GM12878 (cell line): ENCODE data around the gene RPL38. TPM values are rescaled to one million over a fixed set of nuclear protein-coding genes. Genes with fewer than 3 reads are reported as not detected.

ENCODE experiments used
- ATF3 ChIP-seq: IDR thresholded peaks from 2 replicates; pipeline ENCODE4 v1.6.1; 2011; ENCODE audit warnings: low read depth, mild to moderate bottlenecking, low read length, moderate library complexity, borderline replicate concordance; ENCODE audit errors: extremely low read depth
- BCL11A ChIP-seq: IDR thresholded peaks from 2 replicates; pipeline ENCODE4 v1.6.1; 2011; ENCODE audit warnings: low read depth, low read length
- CREB1 ChIP-seq: IDR thresholded peaks from 2 replicates; pipeline ENCODE4 v1.6.1; 2012; ENCODE audit warnings: low read depth, mild to moderate bottlenecking, inconsistent platforms
- EED ChIP-seq: sonication (generic); IDR thresholded peaks from 2 replicates; pipeline ENCODE4 v1.6.1; 2016; ENCODE audit warnings: antibody characterized with exemption, low read depth
- EP300 ChIP-seq, 2 experiments: fragments of 150-350 bp in 1 of 2; IDR thresholded peaks; 2 replicates each; pipeline ENCODE4 v1.6.1; 2011 to 2012; ENCODE audit warnings: low read depth in 2 of 2, low read length in 2 of 2, borderline replicate concordance in 1 of 2, improper control_type of control experiment in 1 of 2, inconsistent platforms in 1 of 2; ENCODE audit not compliant: control insufficient read depth in 1 of 2
- ETV6 ChIP-seq, 2 experiments: fragments of 450-650 bp in 1 of 2; IDR thresholded peaks in 1 of 2; conservative IDR thresholded peaks in 1 of 2; 2 replicates each; pipeline ENCODE4 v1.6.1; 2014; ENCODE audit warnings: antibody characterized with exemption in 1 of 2, borderline replicate concordance in 1 of 2, low read depth in 1 of 2, mild to moderate bottlenecking in 1 of 2, moderate library complexity in 1 of 2
- FOS ChIP-seq: IDR thresholded peaks from 3 replicates; pipeline ENCODE4 v1.6.1; 2011; ENCODE audit warnings: borderline replicate concordance; ENCODE audit not compliant: insufficient read length; ENCODE audit errors: extremely low read depth
- HDGF ChIP-seq: fragments of 450-650 bp; IDR thresholded peaks from 2 replicates; pipeline ENCODE4 v1.6.1; 2016; ENCODE audit warnings: antibody characterized with exemption
- HSF1 ChIP-seq: fragments of 150-350 bp; IDR thresholded peaks from 2 replicates; pipeline ENCODE4 v1.6.1; 2014; ENCODE audit warnings: mild to moderate bottlenecking, low read depth, low read length
- IKZF1 ChIP-seq: fragments of 450-650 bp; conservative IDR thresholded peaks from 2 replicates; pipeline ENCODE4 v1.6.1; 2017; ENCODE audit warnings: antibody characterized with exemption, mild to moderate bottlenecking
- IKZF2 ChIP-seq, 2 experiments: fragments of 450-650 bp; IDR thresholded peaks; 2 replicates each; pipeline ENCODE4 v1.6.1; 2017; ENCODE audit warnings: mild to moderate bottlenecking in 2 of 2, moderate library complexity in 2 of 2
- KDM1A ChIP-seq: fragments of 200-600 bp; sonication (generic); IDR thresholded peaks from 2 replicates; pipeline ENCODE4 v1.6.1; 2016; ENCODE audit warnings: borderline replicate concordance
- PKNOX1 ChIP-seq: fragments of 450-650 bp; IDR thresholded peaks from 2 replicates; pipeline ENCODE4 v1.6.1; 2016; ENCODE audit warnings: mild to moderate bottlenecking
- RAD21 ChIP-seq: IDR thresholded peaks from 2 replicates; pipeline ENCODE4 v1.6.1; 2011; ENCODE audit warnings: mild to moderate bottlenecking, low read depth, low read length, moderate library complexity; ENCODE audit not compliant: insufficient read depth
- RB1 ChIP-seq: fragments of 450-650 bp; formaldehyde crosslinking; IDR thresholded peaks from 2 replicates; pipeline ENCODE4 v1.6.1; 2017; ENCODE audit warnings: mild to moderate bottlenecking, borderline replicate concordance
- RBBP5 ChIP-seq: fragments of 200-600 bp; sonication (generic); conservative IDR thresholded peaks from 2 replicates; pipeline ENCODE4 v1.6.1; 2016
- RUNX3 ChIP-seq: IDR thresholded peaks from 2 replicates; pipeline ENCODE4 v1.6.1; 2012; ENCODE audit warnings: low read length, inconsistent platforms
- SIN3A ChIP-seq: IDR thresholded peaks from 2 replicates; pipeline ENCODE4 v1.6.1; 2012; ENCODE audit warnings: low read depth, low read length, improper control_type of control experiment
- SUPT20H ChIP-seq: IDR thresholded peaks from 2 replicates; pipeline ENCODE4 v1.6.1; 2011; ENCODE audit warnings: low read depth, mild to moderate bottlenecking, low read length, moderate library complexity, borderline replicate concordance; ENCODE audit not compliant: control insufficient read depth
- ZBED1 ChIP-seq: IDR thresholded peaks from 2 replicates; pipeline ENCODE4 v1.6.1; 2016; ENCODE audit warnings: borderline replicate concordance
- ZNF274 ChIP-seq: IDR thresholded peaks from one replicate; pipeline ENCODE4 v1.8.0; 2011; ENCODE audit not compliant: insufficient read length, insufficient read depth
- ZNF592 ChIP-seq: fragments of 450-650 bp; IDR thresholded peaks from 2 replicates; pipeline ENCODE4 v1.6.1; 2017; ENCODE audit warnings: mild to moderate bottlenecking, moderate library complexity
- ZSCAN29 ChIP-seq: fragments of 450-650 bp; IDR thresholded peaks from 2 replicates; pipeline ENCODE4 v1.6.1; 2017; ENCODE audit warnings: mild to moderate bottlenecking, moderate library complexity
- polyA plus RNA-seq, 11 experiments: library from polyadenylated mRNA; depleted of rRNA in 4 of 11; unstranded in 6 of 11; stranded (reverse) in 5 of 11; fragments of >200 nt; fragmentation: Nextera tagmentation in 4 of 11; fragmentation: Illumina TruSeq in 1 of 11; extraction: Ambion mirVana in 4 of 11; extraction: Trizol in 1 of 11; gene quantifications; 1 replicate in 1 of 11; 2 replicates in 10 of 11; pipeline versions ENCODE4 v1.2.1 to v1.2.3, GENCODE V29; 2011 to 2016; ENCODE audit warnings: inconsistent platforms in 2 of 11, missing spikeins in 2 of 11, low read depth in 1 of 11
- total RNA-seq, 4 experiments: library from RNA; depleted of rRNA in 3 of 4; stranded (reverse); fragments of >200 nt in 3 of 4; fragmentation: Illumina TruSeq in 1 of 4; extraction: Trizol in 1 of 4; gene quantifications; 2 replicates each; pipeline versions ENCODE4 v1.2.1 to v1.2.3, GENCODE V29; 2013 to 2021

RPL38 gene
- total and polyA plus RNA-seq, 10 of the 15 experiments (the other 5 are each of a cell fraction or from before 2014, with no cell fraction given): 1,318 to 4,938 (median 2,673) TPM

GRCh38 chr17:74212913-74213791, 9.7 kb downstream of the RPL38 start, which contains the start of gene TTYH2 (continued):
- TF ChIP-seq ZSCAN29: no peak
- TF ChIP-seq FOS: no peak
- TF ChIP-seq ZBED1: no peak
- no peak for TF ChIP-seq ZNF592
- peak; percentile 26; the same call in 1 of the 2 replicates for TF ChIP-seq RUNX3
- TF ChIP-seq ZNF274: no peak
- TF ChIP-seq SIN3A: no peak
- TF ChIP-seq EP300 (IDR thresholded peaks at IDR 0.05; ENCODE audit: borderline replicate concordance in 1 of 2, control insufficient read depth in 1 of 2, low read depth in 2 of 2, low read length in 2 of 2): no peak
- no peak for TF ChIP-seq HDGF
- TF ChIP-seq RAD21: peak; percentile 29; the same call in 1 of the 2 replicates
- no peak; the same call in 1 of the 2 replicates for TF ChIP-seq CREB1
- TF ChIP-seq RB1: no peak
- TF ChIP-seq HSF1: no peak
- peak; percentile 34 to 49; a peak in 3 of 4 replicates for TF ChIP-seq IKZF2 (IDR thresholded peaks at IDR 0.05)
- TF ChIP-seq ETV6 (conservative IDR thresholded peaks at IDR 0.05 in 1 of 2, IDR thresholded peaks at IDR 0.05 in 1 of 2; ENCODE audit: borderline replicate concordance in 1 of 2, low read depth in 1 of 2): 0 out of 4 replicates have a peak, but pooled peaks of 1 of the 2 experiments have one; percentile 31
- 0 out of 2 replicates have a peak, but pooled peaks have one; percentile 7 for TF ChIP-seq BCL11A
- TF ChIP-seq RBBP5: no peak
- no peak for TF ChIP-seq ATF3
- no peak for TF ChIP-seq KDM1A
- TF ChIP-seq SUPT20H: no peak
- peak; percentile 48 for TF ChIP-seq EED
- peak; percentile 5; the same call in 1 of the 2 replicates for TF ChIP-seq PKNOX1
- peak; percentile 41; the same call in 1 of the 2 replicates for TF ChIP-seq IKZF1
